HFF-Myc (cell line): ENCODE results near the gene OR10R2.

Experiments used
- DNase-seq: peaks from one replicate; pipeline ENCODE4 v3.0.0-alpha.2; 2011; ENCODE audit warnings: low read depth; ENCODE audit errors: extremely low read depth
- H3K4me3 ChIP-seq: replicated peaks from 2 replicates; pipeline ENCODE4 v1.5.1; 2011; ENCODE audit warnings: low read depth, mild to moderate bottlenecking, control low read depth, low read length
- CTCF ChIP-seq: IDR thresholded peaks from 2 replicates; pipeline ENCODE4 v1.5.1; 2012; ENCODE audit warnings: mild to moderate bottlenecking, low read depth, low read length, control low read depth; ENCODE audit errors: missing control alignments

The OR10R2 gene

GRCh38 chr1:158457246-158457645, 14.8 kb upstream of the OR10R2 start:
- no peak overlapping the region for H3K4me3 ChIP-seq
- no peak for TF ChIP-seq CTCF
- DNase-seq, result no peak

GRCh38 chr1:158458263-158458662, 13.8 kb upstream of the OR10R2 start:
- no peak for TF ChIP-seq CTCF
- no peak for DNase-seq

GRCh38 chr1:158461534-158461933, 10.5 kb upstream of the OR10R2 start, which contains the start of gene OR10K1:
Gene OR10K1, plus strand, starts transcription at chr1:158461834. Its CDS starts 3,728 bp downstream, at chr1:158465562.
- TF ChIP-seq CTCF, result no peak
- DNase-seq, result no peak
- no peak within 1 kb of the TSS for H3K4me3 ChIP-seq

More at GRCh38 chr1:158458263-158458662, 13.8 kb upstream of the OR10R2 start:
- H3K4me3 ChIP-seq, result no peak overlapping the region

- H3K4me3 ChIP-seq, result no peak overlapping the region
- TF ChIP-seq CTCF, result no peak
- no peak for DNase-seq
These were observed 13.4 kb downstream of the OR10R2 start for GRCh38 chr1:158485455-158485854.

DNA sequence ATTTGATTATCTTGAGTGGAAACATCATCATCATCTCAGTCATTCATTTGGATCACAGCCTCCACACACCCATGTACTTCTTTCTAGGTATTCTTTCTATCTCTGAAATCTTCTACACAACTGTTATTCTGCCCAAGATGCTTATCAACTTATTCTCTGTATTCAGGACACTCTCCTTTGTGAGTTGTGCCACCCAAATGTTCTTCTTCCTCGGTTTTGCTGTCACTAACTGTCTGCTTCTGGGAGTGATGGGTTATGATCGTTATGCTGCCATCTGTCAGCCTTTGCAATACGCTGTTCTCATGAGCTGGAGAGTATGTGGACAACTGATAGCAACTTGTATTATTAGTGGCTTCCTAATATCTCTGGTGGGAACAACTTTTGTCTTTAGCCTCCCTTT, 19.3 kb downstream of the OR10R2 start:
- no peak for TF ChIP-seq CTCF
- H3K4me3 ChIP-seq, result no peak overlapping the region
- DNase-seq, result no peak

- DNase-seq, result no peak
- H3K4me3 ChIP-seq, result no peak overlapping the region
- no peak for TF ChIP-seq CTCF
These were observed 21.0 kb downstream of the OR10R2 start for GRCh38 chr1:158493054-158493453.

GRCh38 chr1:158494796-158495195, 22.8 kb downstream of the OR10R2 start:
- DNase-seq, result no peak
- TF ChIP-seq CTCF, result no peak
- no peak overlapping the region for H3K4me3 ChIP-seq
